ENCODE results near the gene GABBR2.
"Not testable (repeated sequence)": the region's sequence is repeated elsewhere in the genome, so short reads cannot be mapped to it uniquely, and the experiment has no call there.

Gene GABBR2

GRCh38 chr9:98311541-98311940, 397.2 kb downstream of the GABBR2 start:
- DNase-seq = no peak

GRCh38 chr9:98310752-98311392, 397.9 kb downstream of the GABBR2 start:
- DNase-seq = no peak

- DNase-seq = no peak
Observed at GRCh38 chr9:98306384-98307145, 402.2 kb downstream of the GABBR2 start.

GRCh38 chr9:98304381-98304780, 404.4 kb downstream of the GABBR2 start:
- DNase-seq = no peak

- no peak for DNase-seq
Observed at GRCh38 chr9:98303633-98304125, 405.1 kb downstream of the GABBR2 start.

- no peak for DNase-seq
Observed at GRCh38 chr9:98302938-98303632, 405.6 kb downstream of the GABBR2 start.

GRCh38 chr9:98302150-98302549, 406.6 kb downstream of the GABBR2 start:
- DNase-seq = no peak

GRCh38 chr9:98300611-98301010, 408.1 kb downstream of the GABBR2 start:
- no peak for DNase-seq

- DNase-seq = no peak
Observed at GRCh38 chr9:98298476-98298875, 410.3 kb downstream of the GABBR2 start.

- no peak for DNase-seq
Observed at GRCh38 chr9:98295824-98296223, 412.9 kb downstream of the GABBR2 start.

GRCh38 chr9:98291820-98292219, 416.9 kb downstream of the GABBR2 start:
- no peak for DNase-seq

- DNase-seq = no peak
Observed at GRCh38 chr9:98290411-98290810, 418.3 kb downstream of the GABBR2 start.

GRCh38 chr9:98289614-98290201, 419.0 kb downstream of the GABBR2 start:
- no peak for DNase-seq

GRCh38 chr9:98288881-98289280, 419.9 kb downstream of the GABBR2 start:
- DNase-seq = no peak

GRCh38 chr9:98287384-98287783, 421.4 kb downstream of the GABBR2 start:
- no peak for DNase-seq

GRCh38 chr9:98285446-98285845, 423.3 kb downstream of the GABBR2 start:
- no peak for DNase-seq

- DNase-seq = no peak
Observed at GRCh38 chr9:98284754-98285153, 424.0 kb downstream of the GABBR2 start.

GRCh38 chr9:98283143-98283542, 425.6 kb downstream of the GABBR2 start:
- DNase-seq = not testable (repeated sequence)

- no peak for DNase-seq
Observed at GRCh38 chr9:98281281-98281680, 427.5 kb downstream of the GABBR2 start.

GRCh38 chr9:98280574-98280973, 428.2 kb downstream of the GABBR2 start:
- no peak for DNase-seq

GRCh38 chr9:98280162-98280561, 428.6 kb downstream of the GABBR2 start:
- no peak for DNase-seq

GRCh38 chr9:98276907-98277469, 431.7 kb downstream of the GABBR2 start:
- no peak for DNase-seq

- no peak for DNase-seq
Observed at GRCh38 chr9:98275159-98275558, 433.6 kb downstream of the GABBR2 start.

All from SHP77 (cell line).